Caco-2 (cell line): ENCODE results near the gene ADARB2. TPM values are rescaled to one million over a fixed set of nuclear protein-coding genes. Genes with fewer than 3 reads are reported as not detected.

Experiments used
- BruUV-seq: library from RNA; stranded (reverse); fragments of 400-500 nt; replicated peaks from 2 replicates; lab custom pipeline; 2021; lab: Mats Ljungman, UMichigan
- CTCF ChIA-PET: fragments of 300-600 bp; sonication (Branson Sonifier 250); formaldehyde crosslinking; loops from one replicate; lab custom pipeline; 2022; ENCODE audit warnings: antibody characterized with exemption; lab: Charles Lee
- POLR2A ChIA-PET: fragments of 300-600 bp; sonication (Branson Sonifier 250); formaldehyde crosslinking; loops from one replicate; lab custom pipeline; 2022; ENCODE audit warnings: antibody characterized with exemption; lab: Charles Lee
- DNase-seq, 2 experiments: peaks; one replicate each; pipeline versions ENCODE4 v3.0.0 to v3.0.0-alpha.2; 2020 to 2022
- H3K27me3 ChIP-seq: replicated peaks from 2 replicates; pipeline ENCODE4 v1.6.0; 2011; ENCODE audit warnings: low read length; ENCODE audit not compliant: control insufficient read depth, insufficient read depth
- H3K36me3 ChIP-seq: 2 replicates; pipeline ENCODE4 v1.5.1; 2011; ENCODE audit warnings: low read length; ENCODE audit not compliant: control insufficient read depth, insufficient read depth
- H3K4me1 ChIP-seq: fragments of 250-450 bp; sonication (Bioruptor Pico); 2 replicates; pipeline ENCODE4 v1.5.1; 2020; ENCODE audit warnings: mild to moderate bottlenecking
- H3K4me3 ChIP-seq: 2 replicates; pipeline ENCODE4 v1.5.1; 2011; ENCODE audit warnings: low read depth, mild to moderate bottlenecking, control low read depth, low read length
- H3K9me3 ChIP-seq: fragments of 250-450 bp; sonication (Bioruptor Pico); 2 replicates; pipeline ENCODE4 v1.5.1; 2020; ENCODE audit warnings: mild to moderate bottlenecking, moderate library complexity
- H3K27ac Mint-ChIP-seq: one replicate; pipeline ENCODE4 v1.8.0; 2022; ENCODE audit warnings: mixed read lengths; ENCODE audit not compliant: unreplicated experiment
- H3K27me3 Mint-ChIP-seq: one replicate; pipeline ENCODE4 v1.8.0; 2022; ENCODE audit warnings: mixed read lengths; ENCODE audit not compliant: insufficient read depth, unreplicated experiment
- H3K36me3 Mint-ChIP-seq: one replicate; pipeline ENCODE4 v1.8.0; 2022; ENCODE audit warnings: mild to moderate bottlenecking, mixed read lengths; ENCODE audit not compliant: insufficient read depth, unreplicated experiment
- H3K4me1 Mint-ChIP-seq: one replicate; pipeline ENCODE4 v1.8.0; 2022; ENCODE audit warnings: low read depth, mixed read lengths; ENCODE audit not compliant: unreplicated experiment
- H3K4me3 Mint-ChIP-seq: one replicate; pipeline ENCODE4 v1.8.0; 2022; ENCODE audit warnings: mild to moderate bottlenecking, moderate library complexity, mixed read lengths; ENCODE audit not compliant: unreplicated experiment
- H3K9me3 Mint-ChIP-seq: one replicate; pipeline ENCODE4 v1.8.0; 2022; ENCODE audit warnings: mixed read lengths; ENCODE audit not compliant: unreplicated experiment
- CTCF ChIP-seq, 2 experiments: fragments of 200-600 bp in 1 of 2; IDR thresholded peaks; 1 replicate in 1 of 2; 2 replicates in 1 of 2; pipeline versions ENCODE4 v1.5.1 to v1.8.0; 2011 to 2022; ENCODE audit warnings: antibody characterized with exemption in 1 of 2, control low read depth in 1 of 2, inconsistent platforms in 1 of 2, low read depth in 1 of 2, low read length in 1 of 2, mild to moderate bottlenecking in 1 of 2, moderate library complexity in 1 of 2; ENCODE audit not compliant: insufficient read depth in 1 of 2, severe bottlenecking in 1 of 2, unreplicated experiment in 1 of 2
- intact Hi-C: fragments of 100-400 bp; cut with micrococcal nuclease; formaldehyde crosslinking; loops from one replicate; pipeline ENCODE4 v1.10.0; 2022; ENCODE audit not compliant: unreplicated experiment
- total RNA-seq: library from RNA; stranded (reverse); gene quantifications from 2 replicates; pipeline ENCODE4 v1.2.3, GENCODE V29; 2022

The ADARB2 gene
- total RNA-seq, 1 experiment from 2014 or later = 0.27 TPM

- Mint-ChIP-seq H3K9me3 (peaks cover 9% of the 10 kb centered on the region), H3K36me3 (no peaks in the 10 kb centered on the region), H3K27me3 (peaks cover 28% of the 10 kb centered on the region), H3K27ac (no peak overlapping the region), H3K4me1 (no peaks in the 10 kb centered on the region), H3K4me3 (no peak overlapping the region)
- intact Hi-C loops = no loop called here
- ChIA-PET POLR2A (no interaction called here), CTCF (no interaction called here)
- peak in 1 of 2 experiments; percentile 22 for DNase-seq
- H3K4me3 ChIP-seq = no peak overlapping the region
- no peaks in the 10 kb centered on the region for H3K4me1 ChIP-seq
- TF ChIP-seq CTCF (IDR thresholded peaks at IDR 0.05; ENCODE audit: insufficient read depth in 1 of 2, low read depth in 1 of 2, low read length in 1 of 2, severe bottlenecking in 1 of 2, unreplicated experiment in 1 of 2) = no peak
- H3K27me3 ChIP-seq = no peaks in the 10 kb centered on the region
- no peaks in the 10 kb centered on the region for H3K9me3 ChIP-seq
- no TSS peak for BruUV-seq
- H3K36me3 ChIP-seq = no peaks in the 10 kb centered on the region
Measured at GRCh38 chr10:1448252-1448930, 288.9 kb downstream of the ADARB2 start.

GRCh38 chr10:1444826-1445225, 292.5 kb downstream of the ADARB2 start:
- H3K4me3 Mint-ChIP-seq = no peak overlapping the region
- H3K4me3 ChIP-seq = no peak overlapping the region
- no peaks in the 10 kb centered on the region for H3K36me3 ChIP-seq
- H3K4me1 ChIP-seq = no peaks in the 10 kb centered on the region
- no peaks in the 10 kb centered on the region for H3K4me1 Mint-ChIP-seq
- H3K9me3 ChIP-seq = no peaks in the 10 kb centered on the region
- H3K27ac Mint-ChIP-seq = no peak overlapping the region
- H3K36me3 Mint-ChIP-seq = no peaks in the 10 kb centered on the region
- H3K27me3 Mint-ChIP-seq = peaks cover 15% of the 10 kb centered on the region
- no TSS peak for BruUV-seq
- no peak for DNase-seq
- ChIA-PET CTCF (no interaction called here), POLR2A (no interaction called here)
- TF ChIP-seq CTCF (IDR thresholded peaks at IDR 0.05; ENCODE audit: insufficient read depth in 1 of 2, low read depth in 1 of 2, low read length in 1 of 2, severe bottlenecking in 1 of 2, unreplicated experiment in 1 of 2) = no peak
- H3K27me3 ChIP-seq = peaks cover 3% of the 10 kb centered on the region; the same call in 1 of the 2 replicates
- intact Hi-C loops = no loop called here
- no peaks in the 10 kb centered on the region for H3K9me3 Mint-ChIP-seq

- H3K36me3 ChIP-seq = no peaks in the 10 kb centered on the region
- H3K9me3 ChIP-seq = no peaks in the 10 kb centered on the region
- Mint-ChIP-seq H3K36me3 (no peaks in the 10 kb centered on the region), H3K4me3 (no peak overlapping the region), H3K9me3 (no peaks in the 10 kb centered on the region), H3K4me1 (no peaks in the 10 kb centered on the region), H3K27me3 (peaks cover 6% of the 10 kb centered on the region), H3K27ac (no peak overlapping the region)
- ChIA-PET CTCF (no interaction called here), POLR2A (no interaction called here)
- no peak for DNase-seq
- peaks cover 3% of the 10 kb centered on the region; the same call in 1 of the 2 replicates for H3K27me3 ChIP-seq
- no peaks in the 10 kb centered on the region for H3K4me1 ChIP-seq
- no peak for TF ChIP-seq CTCF (IDR thresholded peaks at IDR 0.05; ENCODE audit: insufficient read depth in 1 of 2, low read depth in 1 of 2, low read length in 1 of 2, severe bottlenecking in 1 of 2, unreplicated experiment in 1 of 2)
- H3K4me3 ChIP-seq = no peak overlapping the region
- BruUV-seq = no TSS peak
- intact Hi-C loops = no loop called here
Measured at GRCh38 chr10:1440897-1441296, 296.4 kb downstream of the ADARB2 start.
